ENCODE data around the gene CBLC.

The CBLC gene

GRCh38 chr19:44757735-44758505, 19.8 kb upstream of the CBLC start:
- no peak overlapping the region for H3K27ac ChIP-seq
- no peak for TF ChIP-seq ZFX (IDR thresholded peaks at IDR 0.05)
- TF ChIP-seq CTCF (conservative IDR thresholded peaks at IDR 0.05): no peak

- no peak for TF ChIP-seq CTCF (conservative IDR thresholded peaks at IDR 0.05)
- TF ChIP-seq ZFX (IDR thresholded peaks at IDR 0.05): no peak
- H3K27ac ChIP-seq: no peak overlapping the region
Measured at GRCh38 chr19:44758596-44758995, 19.1 kb upstream of the CBLC start.

- H3K27ac ChIP-seq: no peak overlapping the region
- no peak for TF ChIP-seq CTCF (conservative IDR thresholded peaks at IDR 0.05)
- no peak for TF ChIP-seq ZFX (IDR thresholded peaks at IDR 0.05)
Measured at GRCh38 chr19:44759083-44759804, 18.4 kb upstream of the CBLC start.

GRCh38 chr19:44762038-44762437, 15.7 kb upstream of the CBLC start:
- H3K27ac ChIP-seq: no peak overlapping the region

GRCh38 chr19:44765033-44765948, 12.4 kb upstream of the CBLC start:
- TF ChIP-seq ZFX (IDR thresholded peaks at IDR 0.05): no peak
- TF ChIP-seq CTCF (conservative IDR thresholded peaks at IDR 0.05): no peak
- no peak overlapping the region for H3K27ac ChIP-seq

More at GRCh38 chr19:44762038-44762437, 15.7 kb upstream of the CBLC start:
- TF ChIP-seq CTCF (conservative IDR thresholded peaks at IDR 0.05): no peak
- TF ChIP-seq ZFX (IDR thresholded peaks at IDR 0.05): no peak

- no peak overlapping the region for H3K27ac ChIP-seq
- TF ChIP-seq ZFX (IDR thresholded peaks at IDR 0.05) (no peak), CTCF (conservative IDR thresholded peaks at IDR 0.05) (no peak)
Measured at GRCh38 chr19:44765949-44766335, 11.7 kb upstream of the CBLC start.
